Measurements from ENCODE around the gene LIMS2.

LIMS2 gene

GRCh38 chr2:127663566-127664064 lies 11.7 kb downstream of the LIMS2 start:
- no peak for ATAC-seq
- TF ChIP-seq ZC3H10 (CRISPR knock-in tag; IDR thresholded peaks at IDR 0.05): no peak

GRCh38 chr2:127662937-127663565 lies 12.3 kb downstream of the LIMS2 start:
- TF ChIP-seq ISL1 (CRISPR knock-in tag; IDR thresholded peaks at IDR 0.05) (no peak), ESRRG (CRISPR knock-in tag; IDR thresholded peaks at IDR 0.05) (no peak), POU6F1 (CRISPR knock-in tag; IDR thresholded peaks at IDR 0.05; ENCODE audit: borderline replicate concordance, low read depth) (no peak), OSR1 (CRISPR knock-in tag; IDR thresholded peaks at IDR 0.05) (no peak), BACH2 (CRISPR knock-in tag; IDR thresholded peaks at IDR 0.05; ENCODE audit: borderline replicate concordance) (no peak), SNAI2 (CRISPR knock-in tag; IDR thresholded peaks at IDR 0.05) (no peak), RARB (CRISPR knock-in tag; IDR thresholded peaks at IDR 0.05) (no peak), CSDC2 (CRISPR knock-in tag; IDR thresholded peaks at IDR 0.05) (no peak), PATZ1 (CRISPR knock-in tag; IDR thresholded peaks at IDR 0.05; ENCODE audit: borderline replicate concordance) (no peak), ARNTL (CRISPR knock-in tag; IDR thresholded peaks at IDR 0.05; ENCODE audit: borderline replicate concordance, low read depth) (no peak), ZNF8 (CRISPR knock-in tag; IDR thresholded peaks at IDR 0.05) (no peak), PPARA (CRISPR knock-in tag; IDR thresholded peaks at IDR 0.05; ENCODE audit: borderline replicate concordance) (no peak), ZC3H10 (CRISPR knock-in tag; IDR thresholded peaks at IDR 0.05) (no peak), ZFP30 (CRISPR knock-in tag; IDR thresholded peaks at IDR 0.05) (no peak), ZNF565 (CRISPR knock-in tag; conservative IDR thresholded peaks at IDR 0.05; ENCODE audit: low read depth) (no peak)
- TF ChIP-seq, protein P1, sequence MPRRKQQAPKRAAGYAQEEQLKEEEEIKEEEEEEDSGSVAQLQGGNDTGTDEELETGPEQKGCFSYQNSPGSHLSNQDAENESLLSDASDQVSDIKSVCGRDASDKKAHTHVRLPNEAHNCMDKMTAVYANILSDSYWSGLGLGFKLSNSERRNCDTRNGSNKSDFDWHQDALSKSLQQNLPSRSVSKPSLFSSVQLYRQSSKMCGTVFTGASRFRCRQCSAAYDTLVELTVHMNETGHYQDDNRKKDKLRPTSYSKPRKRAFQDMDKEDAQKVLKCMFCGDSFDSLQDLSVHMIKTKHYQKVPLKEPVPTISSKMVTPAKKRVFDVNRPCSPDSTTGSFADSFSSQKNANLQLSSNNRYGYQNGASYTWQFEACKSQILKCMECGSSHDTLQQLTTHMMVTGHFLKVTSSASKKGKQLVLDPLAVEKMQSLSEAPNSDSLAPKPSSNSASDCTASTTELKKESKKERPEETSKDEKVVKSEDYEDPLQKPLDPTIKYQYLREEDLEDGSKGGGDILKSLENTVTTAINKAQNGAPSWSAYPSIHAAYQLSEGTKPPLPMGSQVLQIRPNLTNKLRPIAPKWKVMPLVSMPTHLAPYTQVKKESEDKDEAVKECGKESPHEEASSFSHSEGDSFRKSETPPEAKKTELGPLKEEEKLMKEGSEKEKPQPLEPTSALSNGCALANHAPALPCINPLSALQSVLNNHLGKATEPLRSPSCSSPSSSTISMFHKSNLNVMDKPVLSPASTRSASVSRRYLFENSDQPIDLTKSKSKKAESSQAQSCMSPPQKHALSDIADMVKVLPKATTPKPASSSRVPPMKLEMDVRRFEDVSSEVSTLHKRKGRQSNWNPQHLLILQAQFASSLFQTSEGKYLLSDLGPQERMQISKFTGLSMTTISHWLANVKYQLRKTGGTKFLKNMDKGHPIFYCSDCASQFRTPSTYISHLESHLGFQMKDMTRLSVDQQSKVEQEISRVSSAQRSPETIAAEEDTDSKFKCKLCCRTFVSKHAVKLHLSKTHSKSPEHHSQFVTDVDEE (CRISPR knock-in tag; IDR thresholded peaks at IDR 0.05): no peak
- TF ChIP-seq, protein P2, sequence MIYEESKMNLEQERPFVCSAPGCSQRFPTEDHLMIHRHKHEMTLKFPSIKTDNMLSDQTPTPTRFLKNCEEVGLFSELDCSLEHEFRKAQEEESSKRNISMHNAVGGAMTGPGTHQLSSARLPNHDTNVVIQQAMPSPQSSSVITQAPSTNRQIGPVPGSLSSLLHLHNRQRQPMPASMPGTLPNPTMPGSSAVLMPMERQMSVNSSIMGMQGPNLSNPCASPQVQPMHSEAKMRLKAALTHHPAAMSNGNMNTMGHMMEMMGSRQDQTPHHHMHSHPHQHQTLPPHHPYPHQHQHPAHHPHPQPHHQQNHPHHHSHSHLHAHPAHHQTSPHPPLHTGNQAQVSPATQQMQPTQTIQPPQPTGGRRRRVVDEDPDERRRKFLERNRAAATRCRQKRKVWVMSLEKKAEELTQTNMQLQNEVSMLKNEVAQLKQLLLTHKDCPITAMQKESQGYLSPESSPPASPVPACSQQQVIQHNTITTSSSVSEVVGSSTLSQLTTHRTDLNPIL (CRISPR knock-in tag; IDR thresholded peaks at IDR 0.05; ENCODE audit: low read depth): no peak
- peak; percentile 45; the same call in 1 of the 3 replicates for ATAC-seq

GRCh38 chr2:127661949-127662510 lies 13.3 kb downstream of the LIMS2 start:
- TF ChIP-seq, protein P2 (CRISPR knock-in tag; IDR thresholded peaks at IDR 0.05; ENCODE audit: low read depth): no peak
- TF ChIP-seq ARNTL (CRISPR knock-in tag; IDR thresholded peaks at IDR 0.05; ENCODE audit: borderline replicate concordance, low read depth) (no peak), SNAI2 (CRISPR knock-in tag; IDR thresholded peaks at IDR 0.05) (no peak), OSR1 (CRISPR knock-in tag; IDR thresholded peaks at IDR 0.05) (no peak), ZNF565 (CRISPR knock-in tag; conservative IDR thresholded peaks at IDR 0.05; ENCODE audit: low read depth) (no peak), BACH2 (CRISPR knock-in tag; IDR thresholded peaks at IDR 0.05; ENCODE audit: borderline replicate concordance) (no peak), RARB (CRISPR knock-in tag; IDR thresholded peaks at IDR 0.05) (no peak), CSDC2 (CRISPR knock-in tag; IDR thresholded peaks at IDR 0.05) (no peak), ESRRG (CRISPR knock-in tag; IDR thresholded peaks at IDR 0.05) (no peak), ISL1 (CRISPR knock-in tag; IDR thresholded peaks at IDR 0.05) (no peak)
- ATAC-seq: no peak
